ENCODE data around the gene IGHMBP2.

IGHMBP2 gene

GRCh38 chr11:68890490-68891231 is 13.0 kb upstream of the IGHMBP2 start:
- peak; percentile 74 for DNase-seq (ENCODE audit: low read depth)

GRCh38 chr11:68891351-68891948 is 12.2 kb upstream of the IGHMBP2 start:
- DNase-seq (ENCODE audit: low read depth): no peak

- no peak for DNase-seq (ENCODE audit: low read depth)
These were observed 11.1 kb upstream of the IGHMBP2 start for GRCh38 chr11:68892576-68892975.

- DNase-seq (ENCODE audit: low read depth): no peak
These were observed 10.4 kb upstream of the IGHMBP2 start for GRCh38 chr11:68893282-68893681.

GRCh38 chr11:68896171-68896959 is 7.3 kb upstream of the IGHMBP2 start:
- DNase-seq (ENCODE audit: low read depth): no peak

GRCh38 chr11:68897441-68897840 is 6.2 kb upstream of the IGHMBP2 start:
- DNase-seq (ENCODE audit: low read depth): no peak

- DNase-seq (ENCODE audit: low read depth): no peak
These were observed 2.8 kb upstream of the IGHMBP2 start for GRCh38 chr11:68900835-68901381.

GRCh38 chr11:68904248-68904847 is 657 bp downstream of the IGHMBP2 start:
- DNase-seq (ENCODE audit: low read depth): no peak

GRCh38 chr11:68905421-68906360 is 2.0 kb downstream of the IGHMBP2 start:
- DNase-seq (ENCODE audit: low read depth): no peak

- no peak for DNase-seq (ENCODE audit: low read depth)
These were observed 4.6 kb downstream of the IGHMBP2 start for GRCh38 chr11:68908273-68908672.

GRCh38 chr11:68910965-68911364 is 7.3 kb downstream of the IGHMBP2 start:
- no peak for DNase-seq (ENCODE audit: low read depth)

- DNase-seq (ENCODE audit: low read depth): no peak
These were observed 8.0 kb downstream of the IGHMBP2 start for GRCh38 chr11:68911731-68912130.

GRCh38 chr11:68912254-68912653 is 8.6 kb downstream of the IGHMBP2 start:
- DNase-seq (ENCODE audit: low read depth): no peak

GRCh38 chr11:68913188-68913587 is 9.5 kb downstream of the IGHMBP2 start:
- no peak for DNase-seq (ENCODE audit: low read depth)

GRCh38 chr11:68914761-68915160 is 11.1 kb downstream of the IGHMBP2 start:
- no peak for DNase-seq (ENCODE audit: low read depth)

GRCh38 chr11:68916439-68916838 is 12.7 kb downstream of the IGHMBP2 start:
- DNase-seq (ENCODE audit: low read depth): no peak

GRCh38 chr11:68923614-68924013 is 19.9 kb downstream of the IGHMBP2 start:
- no peak for DNase-seq (ENCODE audit: low read depth)

- DNase-seq (ENCODE audit: low read depth): no peak
These were observed 20.6 kb downstream of the IGHMBP2 start for GRCh38 chr11:68924073-68924925.

- no peak for DNase-seq (ENCODE audit: low read depth)
These were observed 21.9 kb downstream of the IGHMBP2 start for GRCh38 chr11:68925611-68926010.
